ENCODE measurements around the gene CRLF3.
A peak's percentile ranks its signal among the peaks of the same experiment; 100 is the strongest.
"Not testable (repeated sequence)": the region's sequence is repeated elsewhere in the genome, so short reads cannot be mapped to it uniquely, and the experiment has no call there.

CRLF3 gene

DNA sequence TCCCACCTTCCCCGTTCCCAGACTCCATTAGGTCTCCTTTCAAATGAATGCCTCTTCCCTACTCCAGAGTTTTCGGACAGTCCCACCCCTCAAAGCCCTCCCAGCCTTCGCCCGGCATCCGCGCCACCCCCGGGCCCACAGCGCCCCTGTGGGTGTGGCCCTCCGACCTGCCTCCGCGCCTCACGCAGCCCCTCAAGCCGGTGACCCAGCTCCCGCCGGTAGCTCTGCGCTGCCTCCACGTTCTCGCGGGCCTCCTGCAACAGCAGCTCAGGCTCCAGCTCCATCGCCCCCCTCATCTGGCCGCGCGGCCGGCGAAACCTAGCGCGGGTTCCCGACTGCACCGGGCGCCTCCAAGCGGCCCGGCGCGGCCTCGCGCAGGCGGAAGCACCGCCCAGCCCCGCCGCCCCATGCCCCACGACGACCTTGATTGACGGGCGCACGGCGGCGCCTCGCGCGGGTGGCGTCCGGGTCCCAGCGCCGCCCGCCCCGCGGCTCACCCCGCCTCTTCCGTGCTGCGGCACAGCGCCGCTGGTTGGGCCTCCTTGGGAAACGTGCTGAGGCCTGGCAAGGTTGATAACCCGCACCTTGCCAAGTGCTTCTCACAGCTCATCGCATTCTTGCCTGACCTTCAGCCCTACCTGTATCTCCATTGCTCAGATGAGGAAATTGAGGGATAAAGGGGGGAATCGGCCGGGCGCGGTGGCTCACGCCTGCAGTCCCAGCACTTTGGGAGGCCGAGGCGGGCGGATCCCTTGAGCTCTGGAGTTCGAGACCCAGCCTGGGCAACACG, at the start of gene CRLF3:
TSS of gene CRLF3 (minus strand) at position 337 of the 790 bp plus-strand sequence. CDS start at position 296, 41 bp downstream.
- DNase-seq (ENCODE audit: low spot score), result peak; percentile 93

DNA sequence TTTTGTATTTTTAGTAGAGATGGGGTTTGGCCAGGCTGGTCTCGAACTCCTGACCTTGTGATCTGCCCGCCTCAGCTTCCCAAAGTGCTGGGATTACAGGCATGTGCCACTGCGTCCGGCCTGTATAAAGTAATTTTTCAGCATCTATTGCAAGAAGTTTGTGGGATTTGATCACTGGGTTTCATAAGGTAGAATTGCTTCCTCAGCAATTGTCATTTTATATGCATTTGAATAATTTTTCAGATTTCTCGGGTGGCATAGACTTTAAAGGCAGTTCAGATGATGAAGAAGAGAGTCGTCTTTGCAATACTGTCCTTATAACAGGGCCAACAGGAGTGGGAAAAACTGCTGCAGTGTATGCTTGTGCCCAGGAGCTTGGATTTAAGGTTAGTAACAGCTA, 44.5 kb upstream of the CRLF3 start:
- DNase-seq (ENCODE audit: low spot score), result no peak

DNA sequence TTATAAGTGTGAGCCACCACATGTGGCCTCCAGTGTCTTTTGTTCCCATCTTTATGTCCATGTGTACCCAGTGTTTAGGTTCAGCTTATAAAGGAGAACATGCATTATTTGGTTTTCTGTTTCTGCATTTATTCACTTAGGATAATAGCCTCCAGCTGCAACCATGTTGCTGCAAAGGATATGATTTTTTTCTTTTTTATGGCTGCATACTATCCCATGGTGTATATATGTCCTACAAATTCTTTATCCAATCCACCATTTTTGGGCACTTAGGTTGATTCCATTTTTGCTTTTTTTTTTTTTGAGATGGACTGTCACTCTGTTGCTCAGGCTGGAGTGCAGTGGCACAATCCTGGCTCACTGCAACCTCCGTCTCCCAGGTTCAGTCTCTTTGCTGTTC, 40.1 kb upstream of the CRLF3 start:
- DNase-seq (ENCODE audit: low spot score), result no peak

GRCh38 chr17:30858556-30859250, 34.2 kb upstream of the CRLF3 start:
- no peak for DNase-seq (ENCODE audit: low spot score)

DNA sequence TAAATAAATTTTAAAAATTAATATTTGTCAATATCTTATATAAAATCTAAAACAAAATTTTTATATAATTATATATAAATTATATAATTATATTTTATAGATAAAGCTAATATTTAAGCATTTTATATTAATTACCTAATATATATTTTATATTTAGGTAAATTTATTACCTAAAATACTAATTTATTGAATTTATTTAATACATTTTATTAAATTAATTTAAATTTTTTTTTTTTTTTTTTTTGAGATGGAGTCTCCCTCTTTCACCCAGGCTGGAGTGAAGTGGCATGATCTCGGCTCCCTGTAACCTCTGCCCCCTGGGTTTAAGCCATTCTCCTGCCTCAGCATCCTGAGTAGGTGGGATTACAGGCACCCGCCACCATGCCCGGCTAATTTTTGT, 29.7 kb upstream of the CRLF3 start:
- DNase-seq (ENCODE audit: low spot score), result no peak

GRCh38 chr17:30848021-30848420, 23.5 kb upstream of the CRLF3 start:
- DNase-seq (ENCODE audit: low spot score), result no peak

DNA sequence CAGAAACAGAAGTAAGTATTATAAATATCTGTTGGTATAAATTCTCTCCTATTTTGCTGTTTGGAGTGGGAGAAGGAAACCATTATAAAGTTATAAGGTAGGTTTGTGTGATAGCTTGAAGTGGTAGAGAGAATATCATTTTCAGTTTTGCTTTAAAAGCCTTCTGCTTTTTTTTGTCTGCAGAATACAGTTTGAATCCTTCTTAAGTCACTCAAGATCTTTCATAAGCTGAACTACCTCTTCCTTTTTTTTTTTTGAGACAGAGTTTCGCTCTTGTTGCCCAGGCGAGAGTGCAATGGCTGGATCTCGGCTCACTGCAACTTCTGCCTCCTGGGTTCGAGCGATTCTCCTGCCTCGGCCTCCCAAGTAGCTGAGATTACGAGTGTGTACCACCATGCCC, 16.3 kb upstream of the CRLF3 start:
- no peak for DNase-seq (ENCODE audit: low spot score)

- no peak for DNase-seq (ENCODE audit: low spot score)
These were observed 13.8 kb upstream of the CRLF3 start for GRCh38 chr17:30838202-30838807.

DNA sequence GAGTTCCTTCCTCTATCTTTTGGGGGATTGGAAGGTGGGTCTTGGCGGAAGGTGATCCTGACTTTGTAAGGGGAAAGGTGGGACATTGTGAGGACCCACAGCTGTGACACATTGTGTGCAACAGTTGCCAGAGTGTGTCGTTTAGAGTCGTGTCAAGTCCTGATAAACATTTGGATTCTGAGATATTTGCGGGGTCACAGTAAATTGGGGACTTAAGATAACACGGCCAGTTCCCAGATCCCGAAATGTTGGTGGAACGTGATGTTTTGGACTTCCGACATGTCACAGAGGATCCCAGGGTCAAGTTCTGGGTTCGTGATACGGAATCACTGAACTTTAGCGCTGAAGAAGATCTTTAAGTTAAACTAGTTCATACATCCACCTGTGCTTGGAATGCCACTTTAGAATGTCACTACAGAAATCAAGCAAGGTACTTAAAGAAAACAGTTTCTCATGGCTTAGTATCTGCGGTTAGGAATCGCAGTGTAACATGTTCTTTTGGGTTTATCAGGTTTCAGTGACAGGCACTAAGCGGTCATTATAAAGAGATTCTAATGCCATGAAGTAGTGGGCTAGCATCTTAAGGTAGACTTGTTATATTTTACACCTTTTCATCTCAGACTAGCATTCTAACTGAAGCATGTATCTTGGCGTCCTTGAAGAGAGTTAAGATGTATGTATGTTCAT, 8.1 kb upstream of the CRLF3 start:
- no peak for DNase-seq (ENCODE audit: low spot score)

DNA sequence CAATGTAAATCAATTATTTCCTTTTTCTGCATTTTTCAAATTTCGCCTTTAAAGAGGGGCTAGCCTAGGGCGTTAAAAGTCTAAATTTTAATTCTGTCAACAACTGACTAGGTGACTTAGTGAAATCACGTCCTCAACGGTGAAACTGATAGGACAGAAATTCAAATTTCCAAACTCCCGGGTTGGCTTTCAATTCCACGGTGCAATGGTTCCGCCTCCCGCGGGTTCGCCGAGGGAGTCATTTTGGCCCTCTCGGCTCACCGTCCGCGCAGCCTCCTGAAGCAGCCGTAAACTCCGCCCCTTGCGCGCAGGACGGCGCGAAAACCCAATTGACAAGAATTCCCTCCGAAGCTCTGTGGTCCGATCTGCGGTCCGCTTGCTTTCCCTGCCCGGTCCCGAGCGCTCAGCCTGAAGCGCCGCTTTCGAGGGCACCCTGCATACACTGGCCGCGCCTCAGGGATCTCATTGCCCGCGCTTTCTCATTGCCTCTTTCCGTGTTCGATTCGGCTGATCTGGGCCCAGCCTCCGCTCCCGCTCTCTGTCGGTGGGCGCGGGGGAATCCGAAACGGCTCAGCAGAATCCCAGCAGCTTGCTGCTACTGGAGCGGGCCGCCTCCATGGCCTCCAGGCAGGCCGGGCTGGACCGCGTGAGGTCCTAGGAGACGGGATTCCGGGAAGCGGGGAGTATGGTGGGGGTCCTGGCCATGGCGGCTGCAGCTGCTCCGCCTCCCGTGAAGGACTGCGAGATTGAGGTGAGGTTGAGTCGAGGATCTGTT, 7.4 kb upstream of the CRLF3 start, which contains the start of gene ATAD5:
TSS of gene ATAD5 (plus strand) at position 304 of the 775 bp plus-strand sequence. CDS start at position 686, 382 bp downstream.
- DNase-seq (ENCODE audit: low spot score), result peak; percentile 92

DNA sequence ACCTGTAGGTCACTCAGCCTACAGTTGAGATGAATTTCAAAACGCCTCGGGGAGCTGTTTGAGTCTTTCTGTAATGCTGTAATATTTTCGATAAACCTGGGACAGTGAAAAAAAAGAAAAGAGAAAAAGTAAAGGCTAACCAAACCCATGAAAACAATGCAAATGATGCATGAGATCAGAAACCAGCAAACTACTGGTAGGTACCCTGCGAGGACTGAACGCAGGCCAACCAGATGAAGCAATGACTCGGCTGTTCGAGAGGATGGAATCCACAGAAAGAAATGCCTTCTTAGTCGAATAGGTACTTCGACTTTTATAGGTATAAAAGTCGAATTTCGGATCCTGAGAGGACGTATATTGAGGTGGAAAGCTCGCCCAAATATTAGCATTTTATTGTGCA, 6.8 kb upstream of the CRLF3 start:
- DNase-seq (ENCODE audit: low spot score), result peak; percentile 36

- DNase-seq (ENCODE audit: low spot score), result no peak
These were observed 4.5 kb upstream of the CRLF3 start for GRCh38 chr17:30829022-30829421.

DNA sequence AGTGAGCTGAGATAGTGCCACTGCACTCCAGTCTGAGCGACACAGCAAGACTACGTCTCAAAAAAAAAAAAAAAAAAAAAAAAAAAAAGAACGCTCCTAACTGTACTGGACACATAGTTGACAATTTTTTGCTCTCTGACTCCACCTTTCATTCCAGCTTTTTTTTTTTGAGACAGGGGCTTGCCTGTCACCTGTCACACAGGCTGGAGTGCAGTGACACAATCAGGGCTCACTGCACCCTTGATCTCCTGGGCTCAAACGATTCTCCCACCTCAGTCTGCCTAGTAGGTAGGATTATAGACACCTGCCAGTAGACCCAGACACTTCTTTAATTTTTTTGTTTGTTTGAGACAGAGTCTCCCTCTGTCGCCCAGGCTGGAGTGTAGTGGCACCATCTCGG, 2.6 kb upstream of the CRLF3 start:
- no peak for DNase-seq (ENCODE audit: low spot score)

GRCh38 chr17:30824002-30824355, 513 bp downstream of the CRLF3 start:
- DNase-seq (ENCODE audit: low spot score), result peak; percentile 35

- DNase-seq (ENCODE audit: low spot score), result no peak
These were observed 1.1 kb downstream of the CRLF3 start for GRCh38 chr17:30823421-30823820.

DNA sequence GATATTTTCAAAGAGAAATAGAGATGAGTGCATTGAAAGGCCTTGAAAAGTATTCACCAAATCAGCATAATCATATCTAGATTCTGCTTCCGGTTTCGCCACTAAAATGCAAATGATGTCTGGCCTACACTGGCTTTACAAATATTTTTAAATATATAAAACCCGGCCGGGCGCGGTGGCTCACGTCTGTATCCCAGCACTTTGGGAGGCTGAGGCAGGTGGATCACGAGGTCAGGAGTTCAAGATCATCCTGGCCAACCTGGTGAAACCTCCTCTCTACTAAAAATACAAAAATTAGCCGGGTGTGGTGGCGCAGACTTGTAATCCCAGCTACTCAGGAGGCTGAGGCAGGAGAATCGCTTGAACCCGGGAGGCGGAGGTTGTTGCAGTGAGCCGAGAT, 1.6 kb downstream of the CRLF3 start:
- DNase-seq (ENCODE audit: low spot score), result not testable (repeated sequence)

GRCh38 chr17:30821871-30822723, 2.4 kb downstream of the CRLF3 start:
- no peak for DNase-seq (ENCODE audit: low spot score)

- no peak for DNase-seq (ENCODE audit: low spot score)
These were observed 4.4 kb downstream of the CRLF3 start for GRCh38 chr17:30819971-30820705.

DNA sequence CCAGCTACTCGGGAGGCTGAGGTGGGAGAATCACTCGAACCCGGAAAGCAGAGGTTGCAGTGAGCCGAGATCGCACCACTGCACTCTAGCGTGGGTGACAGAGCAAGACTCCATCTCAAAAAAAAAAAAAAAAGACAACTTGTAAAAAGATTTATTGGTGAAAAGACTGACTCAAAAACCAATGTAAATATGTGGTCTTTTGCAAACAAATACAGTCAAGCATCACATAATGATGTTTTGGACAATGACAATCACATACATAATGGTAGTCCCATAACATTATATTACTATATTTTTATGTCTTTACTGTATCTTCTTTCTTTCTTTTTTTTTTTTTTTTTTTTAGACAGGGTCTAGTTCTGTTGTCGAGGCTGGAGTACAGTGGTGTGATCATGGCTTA, 8.3 kb downstream of the CRLF3 start:
- DNase-seq (ENCODE audit: low spot score), result no peak

DNA sequence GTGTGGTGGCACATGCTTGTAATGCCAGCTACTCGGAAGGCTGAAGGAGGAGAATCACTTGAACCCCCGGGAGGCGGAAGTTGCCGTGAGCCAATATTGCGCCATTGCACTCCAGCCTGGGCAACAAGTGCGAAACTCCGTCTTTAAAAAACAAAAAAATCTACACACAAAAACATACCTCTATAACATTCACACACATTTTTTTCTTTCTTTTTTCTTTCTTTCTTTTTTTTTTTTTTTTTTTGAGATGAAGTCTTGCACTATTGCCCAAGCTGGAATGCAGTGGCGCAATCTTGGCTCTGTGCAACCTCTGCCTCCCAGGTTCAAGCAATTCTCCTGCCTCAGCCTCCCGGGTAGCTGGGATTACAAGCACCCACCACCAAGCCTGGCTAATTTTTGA, 9.6 kb downstream of the CRLF3 start:
- not testable (repeated sequence) for DNase-seq (ENCODE audit: low spot score)
